Stimulated activated CD8-positive, alpha-beta memory T cell treated with anti-CD3 and anti-CD28 coated beads, Interleukin-12 subunit alpha, Interleukin-12 subunit beta, amount 100 ng/mL, for 24 hours (primary cell): Measurements from ENCODE around the gene NDST3.

Experiments
- DNase-seq: peaks from one replicate; pipeline ENCODE4 v3.0.0-alpha.2; 2020; ENCODE audit errors: extremely low read depth

NDST3 gene

GRCh38 chr4:118034053-118034785 is at the start of gene NDST3:
Gene NDST3 (plus strand): TSS chr4:118034486. CDS start chr4:118053911, 19,425 bp downstream.
- no peak for DNase-seq

DNA sequence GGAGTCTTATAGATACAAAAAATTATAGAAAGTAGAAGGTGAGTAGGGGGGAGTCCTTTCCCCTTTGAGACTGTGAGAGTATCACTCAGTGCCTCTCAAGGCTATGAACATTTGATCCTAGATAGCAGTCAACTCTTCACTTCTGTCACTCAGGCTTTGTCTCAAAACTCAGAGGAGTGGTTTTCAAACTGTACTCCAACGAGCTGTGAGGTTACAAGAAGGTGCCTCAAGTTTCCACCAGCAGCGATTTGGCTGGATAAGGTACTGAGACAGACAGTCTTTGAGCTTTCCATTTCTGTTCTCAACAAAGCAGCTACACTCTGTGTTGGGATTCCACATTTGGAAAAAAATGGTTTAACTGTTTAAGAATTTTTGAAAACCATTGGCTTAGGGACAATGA is 48.0 kb upstream of the NDST3 start:
- no peak for DNase-seq

DNA sequence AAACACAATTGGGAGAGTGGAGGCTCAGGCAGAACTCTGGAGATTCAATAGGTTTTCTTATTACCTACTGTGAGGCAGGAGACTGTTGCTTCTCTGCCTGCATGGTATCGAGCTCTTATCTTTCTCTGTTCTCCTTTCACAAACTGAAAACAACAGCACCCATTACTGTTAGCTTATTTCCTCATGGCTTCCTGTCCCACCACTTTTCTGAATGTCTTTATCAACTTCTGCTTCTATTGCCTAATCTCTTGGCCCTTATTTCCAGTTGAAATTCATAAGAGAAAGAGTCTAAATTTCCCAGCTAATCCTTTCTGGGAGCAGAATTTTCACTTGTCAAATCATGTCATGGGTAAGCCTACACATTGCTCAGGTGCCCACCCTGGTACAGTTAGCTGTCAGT is 46.8 kb upstream of the NDST3 start:
- DNase-seq: no peak

GRCh38 chr4:117996891-117997290 is 37.4 kb upstream of the NDST3 start:
- DNase-seq: no peak

GRCh38 chr4:118004088-118004487 is 30.2 kb upstream of the NDST3 start:
- no peak for DNase-seq

- DNase-seq: no peak
These were observed 28.4 kb upstream of the NDST3 start for GRCh38 chr4:118005883-118006282.

DNA sequence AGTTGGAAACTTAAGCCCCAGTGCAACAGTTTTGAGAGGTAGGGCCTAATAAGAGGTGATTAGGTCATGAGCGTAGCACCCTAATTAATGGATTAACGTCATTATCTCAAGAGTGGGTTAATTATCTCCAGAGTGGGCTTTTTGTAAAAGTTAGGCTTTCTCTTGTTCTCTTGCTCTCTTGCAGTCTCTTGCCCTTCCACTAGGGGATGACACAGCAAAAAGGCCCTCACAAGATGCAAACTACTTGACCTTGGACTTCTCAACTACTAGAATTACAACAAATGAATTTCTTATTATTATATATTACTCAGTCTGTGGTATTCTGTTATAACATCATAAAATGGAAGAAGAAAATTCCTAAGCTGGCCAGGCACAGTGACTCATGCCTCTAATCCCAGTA is 22.1 kb upstream of the NDST3 start:
- DNase-seq: no peak

GRCh38 chr4:118014831-118015230 is 19.5 kb upstream of the NDST3 start:
- DNase-seq: no peak

GRCh38 chr4:118018381-118019145 is 15.7 kb upstream of the NDST3 start:
- DNase-seq: no peak

- DNase-seq: no peak
These were observed 7.5 kb upstream of the NDST3 start for GRCh38 chr4:118026806-118027205.

DNA sequence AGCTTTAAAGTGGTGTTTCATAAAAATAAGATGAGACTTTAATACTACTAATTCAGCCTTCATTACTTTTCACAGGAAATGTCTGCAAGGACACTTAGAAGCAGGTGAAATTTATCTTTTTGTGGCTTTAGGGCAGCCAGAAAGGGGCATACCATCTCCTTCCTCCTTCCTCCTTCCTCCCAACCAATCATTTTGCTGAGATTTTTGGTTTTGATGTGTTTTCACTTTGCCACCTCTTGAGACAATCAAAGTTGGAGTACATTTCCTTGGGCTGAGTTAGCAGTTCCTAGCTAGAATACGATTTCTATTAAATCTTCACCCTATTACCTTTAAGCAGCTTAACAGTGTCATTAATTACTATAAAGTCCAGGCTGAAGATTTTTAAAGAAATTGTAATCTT is 5.1 kb upstream of the NDST3 start:
- DNase-seq: no peak

DNA sequence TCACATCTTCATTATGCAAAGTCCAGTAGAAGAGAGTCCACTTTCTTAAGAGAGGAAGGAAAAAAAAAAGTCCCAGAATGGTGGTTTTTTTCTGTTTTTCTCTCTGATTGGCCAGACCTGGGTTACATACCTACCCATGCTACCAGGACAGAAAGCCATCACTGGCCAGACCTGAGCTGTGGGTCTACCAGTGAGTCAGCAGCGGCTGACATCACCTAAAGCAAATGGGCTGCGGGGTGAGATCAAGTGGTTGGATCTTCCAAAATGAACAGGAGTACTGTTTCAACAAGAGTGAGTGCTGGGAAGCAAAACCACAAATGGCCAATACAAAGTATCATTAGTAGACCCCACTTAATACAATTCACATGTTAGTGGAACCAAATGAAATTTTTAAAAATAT is 1.6 kb upstream of the NDST3 start:
- no peak for DNase-seq

DNA sequence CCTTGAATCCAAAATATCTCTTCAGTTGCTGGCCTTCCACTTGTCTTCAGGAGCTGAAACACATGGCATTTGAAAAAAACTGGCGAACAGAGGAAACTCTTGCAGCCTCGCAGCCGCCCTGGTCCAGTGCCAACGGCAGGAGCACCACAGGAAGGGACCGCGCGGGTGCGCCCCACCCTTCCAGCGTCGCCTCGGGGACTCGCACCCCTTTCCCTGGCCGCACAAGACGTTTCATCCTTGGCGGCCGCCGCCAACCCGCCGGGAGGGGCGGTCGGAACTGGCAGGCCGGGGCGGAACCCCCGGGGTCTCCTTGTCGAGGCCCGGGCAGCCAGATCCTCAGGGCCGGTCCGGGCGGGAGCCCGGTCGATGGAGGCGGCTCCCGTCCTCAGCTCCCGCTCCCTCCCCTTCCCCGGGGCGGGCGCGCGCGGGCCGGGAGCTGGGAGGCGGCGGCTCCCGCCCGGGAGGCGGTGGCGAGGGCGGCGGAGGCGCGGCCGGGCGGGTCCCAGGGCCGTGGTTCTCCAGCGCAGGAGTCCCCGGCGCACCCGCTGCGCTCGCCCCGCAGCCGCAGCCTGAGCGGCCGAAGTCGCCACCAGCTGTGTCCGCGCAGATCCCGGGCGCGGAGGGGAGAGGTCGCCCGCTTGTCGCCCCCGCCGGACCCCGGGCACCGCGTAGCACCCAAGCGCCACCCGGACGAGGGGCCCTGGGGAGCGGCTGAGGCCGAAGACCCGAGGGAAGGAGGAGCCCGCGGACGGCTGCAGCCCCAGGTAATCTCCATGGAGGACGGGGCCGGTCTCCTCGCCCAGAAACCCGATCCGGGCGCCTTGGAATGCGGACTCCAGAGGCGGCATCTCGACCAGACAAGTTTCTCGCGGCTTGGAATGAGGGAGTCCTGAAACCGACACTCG is 886 bp upstream of the NDST3 start:
- DNase-seq: no peak

DNA sequence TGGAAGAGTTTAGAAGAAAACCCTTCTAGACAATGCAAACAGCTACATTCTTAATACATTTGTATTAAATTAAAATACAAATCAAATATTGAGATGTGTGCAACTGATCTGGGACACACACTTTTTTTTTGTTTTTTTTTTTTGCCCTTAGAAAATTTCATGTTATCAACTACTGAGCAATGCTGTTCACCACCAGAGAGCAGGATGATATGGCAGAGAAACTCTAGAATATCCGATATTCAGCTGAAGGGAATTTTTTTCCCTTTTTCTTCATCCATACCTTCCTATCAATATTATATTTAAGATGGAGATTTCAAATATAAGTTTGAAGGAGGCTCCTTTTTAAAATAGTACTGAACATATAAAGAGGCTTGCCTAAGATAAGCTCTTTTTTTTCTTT is 1.0 kb downstream of the NDST3 start:
- no peak for DNase-seq

GRCh38 chr4:118036336-118036735 is 2.0 kb downstream of the NDST3 start:
- no peak for DNase-seq

GRCh38 chr4:118037955-118038354 is 3.7 kb downstream of the NDST3 start:
- DNase-seq: no peak

- no peak for DNase-seq
These were observed 12.0 kb downstream of the NDST3 start for GRCh38 chr4:118046323-118046722.

DNA sequence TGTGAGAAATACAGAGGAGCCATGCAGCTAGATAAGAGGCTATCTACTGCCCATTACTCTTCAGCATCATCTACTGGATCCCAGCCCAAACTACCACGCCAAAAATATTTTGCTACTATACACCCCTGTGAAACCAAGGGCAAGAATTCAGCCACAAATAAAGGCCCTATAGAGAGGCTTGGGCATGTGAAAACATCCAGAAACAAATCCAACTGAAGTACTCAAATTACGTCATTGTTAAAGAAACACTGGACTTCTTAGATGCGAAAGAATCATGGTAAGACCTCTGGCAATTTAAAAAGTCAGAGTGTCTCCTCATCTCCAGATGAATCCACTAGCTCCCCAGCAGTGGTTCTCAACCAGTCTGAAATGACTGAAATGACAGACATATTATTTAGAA is 12.8 kb downstream of the NDST3 start:
- DNase-seq: no peak

DNA sequence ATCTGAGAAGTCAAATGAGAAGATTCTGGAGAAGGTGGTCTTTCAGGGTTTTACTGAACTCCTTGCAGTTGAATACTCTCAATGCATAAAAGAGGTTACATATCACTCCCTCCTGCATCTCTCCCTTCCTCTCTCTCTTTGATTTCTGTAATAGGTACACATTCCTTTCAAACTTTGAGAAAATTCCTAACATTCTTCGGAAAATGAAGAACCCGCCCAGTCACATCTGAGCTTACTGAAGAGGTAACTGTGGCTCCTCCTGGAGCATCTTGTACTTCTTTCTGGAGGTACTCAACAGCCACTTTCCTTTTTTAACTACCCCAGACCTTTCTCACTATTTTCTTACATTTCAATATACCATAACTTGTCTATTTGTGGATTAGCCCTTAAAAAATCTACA is 24.7 kb downstream of the NDST3 start:
- DNase-seq: no peak

GRCh38 chr4:118059397-118059796 is 25.1 kb downstream of the NDST3 start:
- DNase-seq: no peak

- DNase-seq: no peak
These were observed 42.9 kb downstream of the NDST3 start for GRCh38 chr4:118076958-118077766.

- no peak for DNase-seq
These were observed 43.5 kb downstream of the NDST3 start for GRCh38 chr4:118077767-118078105.
